ENCODE results near the gene C11orf87. TPM values are rescaled to one million over a fixed set of nuclear protein-coding genes. Genes with fewer than 3 reads are reported as not detected.

The C11orf87 gene
- total RNA-seq, 1 donor from 2014 or later, result not detected

- DNase-seq (ENCODE audit: low spot score), result no peak
These were observed 17.7 kb downstream of the C11orf87 start for GRCh38 chr11:109439684-109440083.

DNA sequence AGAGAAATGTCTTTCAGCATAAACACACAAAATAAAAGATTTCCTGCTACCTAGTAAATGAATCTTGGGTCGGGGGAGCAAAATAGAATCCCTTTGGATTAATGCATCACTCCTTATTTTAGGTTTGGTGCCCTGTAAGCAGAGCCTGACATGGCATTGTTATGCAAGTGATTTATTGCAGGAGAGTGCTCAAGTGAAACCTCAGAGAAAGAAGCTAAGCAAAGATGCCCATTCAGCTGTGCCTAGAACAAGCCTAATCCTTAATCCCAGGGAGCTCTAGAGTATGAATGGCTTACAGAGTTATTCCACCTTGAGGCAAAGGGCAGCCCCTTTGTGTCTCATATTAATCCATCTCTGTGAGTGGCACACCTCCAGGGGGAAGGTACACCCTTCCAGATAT, 21.1 kb downstream of the C11orf87 start:
- DNase-seq (ENCODE audit: low spot score), result no peak

DNA sequence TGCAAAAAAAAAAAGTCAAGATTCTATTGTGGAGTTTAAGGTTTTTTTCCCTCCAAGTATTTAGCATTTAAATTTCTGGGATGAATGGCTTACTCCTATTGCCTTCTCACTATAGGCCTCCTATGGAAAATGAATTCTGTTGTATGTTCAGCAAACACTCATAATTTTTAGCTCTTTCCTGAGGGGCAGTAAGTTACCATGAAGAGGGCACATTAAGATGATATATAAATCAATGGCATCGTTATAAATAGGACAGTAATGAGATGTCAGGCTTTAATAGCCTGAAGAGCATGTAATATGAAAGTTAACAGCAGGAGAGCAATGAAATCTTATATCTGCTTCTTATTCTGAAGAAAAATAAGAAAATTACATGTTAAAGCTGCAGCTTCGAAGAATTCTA, 32.9 kb downstream of the C11orf87 start:
- DNase-seq (ENCODE audit: low spot score), result no peak
